Measurements from ENCODE around the gene LGR5.

DNA sequence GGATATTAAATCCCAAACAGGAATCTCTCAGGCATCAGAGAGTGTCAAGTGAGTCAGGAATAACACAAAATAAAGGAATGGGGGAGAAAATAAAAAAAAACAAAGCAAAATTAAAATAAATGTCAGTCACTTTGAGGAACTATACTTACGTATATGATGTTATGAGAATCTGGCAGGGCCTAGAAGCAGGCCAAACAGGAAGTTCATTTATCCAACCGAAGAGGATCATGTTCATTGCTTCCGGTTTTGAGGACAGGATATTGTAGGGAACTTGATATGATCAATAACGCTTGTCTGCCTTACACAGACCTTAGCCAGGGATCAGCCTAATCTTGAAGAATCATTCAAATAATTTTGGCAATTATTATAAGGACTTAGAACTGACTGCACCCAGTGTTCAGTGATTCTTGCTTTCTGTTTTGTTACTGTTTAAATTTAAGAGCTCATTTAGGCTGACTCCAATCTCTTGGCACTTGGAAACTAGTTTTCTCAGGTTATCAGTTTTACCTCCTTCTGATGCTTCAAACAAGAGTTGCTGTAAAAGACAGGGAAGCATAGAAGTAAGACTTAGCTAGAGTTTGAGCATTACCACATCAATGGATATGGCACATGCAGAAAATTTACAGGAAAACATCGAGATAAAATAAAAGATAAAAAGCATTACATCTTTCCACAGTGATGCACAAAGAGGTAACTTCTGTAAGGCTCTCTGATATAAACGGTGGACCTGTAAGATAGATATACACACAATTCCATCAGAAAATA, 170.6 kb downstream of the LGR5 start:
- TF ChIP-seq SUZ12 (IDR thresholded peaks at IDR 0.05; ENCODE audit: extremely low read depth, insufficient read depth, insufficient read length), result no peak
- TF ChIP-seq YY1 (IDR thresholded peaks at IDR 0.05; ENCODE audit: insufficient read depth, insufficient read length), result no peak

Measured in NT2/D1 (cell line).